ENCODE measurements around the gene PAAF1. TPM values are rescaled to one million over a fixed set of nuclear protein-coding genes. Genes with fewer than 3 reads are reported as not detected.
"Not testable (repeated sequence)": the region's sequence is repeated elsewhere in the genome, so short reads cannot be mapped to it uniquely, and the experiment has no call there.

The PAAF1 gene
- total RNA-seq, 1 experiment from 2014 or later, result 13.9 TPM

- DNase-seq (ENCODE audit: low read depth), result not testable (repeated sequence)
These were observed 3.6 kb downstream of the PAAF1 start for GRCh38 chr11:73880449-73880848.

- no peak for DNase-seq (ENCODE audit: low read depth)
These were observed 7.1 kb downstream of the PAAF1 start for GRCh38 chr11:73883856-73884255.

GRCh38 chr11:73888244-73888643, 11.4 kb downstream of the PAAF1 start:
- no peak for DNase-seq (ENCODE audit: low read depth)

- DNase-seq (ENCODE audit: low read depth), result no peak
These were observed 12.2 kb downstream of the PAAF1 start for GRCh38 chr11:73889019-73889418.

- DNase-seq (ENCODE audit: low read depth), result no peak
These were observed 12.7 kb downstream of the PAAF1 start for GRCh38 chr11:73889536-73889935.

- DNase-seq (ENCODE audit: low read depth), result no peak
These were observed 16.2 kb downstream of the PAAF1 start for GRCh38 chr11:73893041-73893440.

GRCh38 chr11:73894725-73895335, 18.0 kb downstream of the PAAF1 start:
- DNase-seq (ENCODE audit: low read depth), result no peak

- no peak for DNase-seq (ENCODE audit: low read depth)
These were observed 25.5 kb downstream of the PAAF1 start for GRCh38 chr11:73902303-73902702.

GRCh38 chr11:73907191-73907590, 30.4 kb downstream of the PAAF1 start:
- peak; percentile 46 for DNase-seq (ENCODE audit: low read depth)

GRCh38 chr11:73912026-73912425, 35.2 kb downstream of the PAAF1 start:
- no peak for DNase-seq (ENCODE audit: low read depth)

GRCh38 chr11:73913472-73913871, 36.7 kb downstream of the PAAF1 start:
- no peak for DNase-seq (ENCODE audit: low read depth)

- DNase-seq (ENCODE audit: low read depth), result no peak
These were observed 37.5 kb downstream of the PAAF1 start for GRCh38 chr11:73914284-73914683.

GRCh38 chr11:73916435-73916834, 39.6 kb downstream of the PAAF1 start:
- DNase-seq (ENCODE audit: low read depth), result no peak

- DNase-seq (ENCODE audit: low read depth), result no peak
These were observed 44.4 kb downstream of the PAAF1 start for GRCh38 chr11:73921180-73921579.

GRCh38 chr11:73929388-73929787, 52.6 kb downstream of the PAAF1 start:
- DNase-seq (ENCODE audit: low read depth), result no peak

- DNase-seq (ENCODE audit: low read depth), result peak; percentile 43
These were observed 54.3 kb downstream of the PAAF1 start for GRCh38 chr11:73931039-73931645.

GRCh38 chr11:73931951-73932350, 55.2 kb downstream of the PAAF1 start:
- DNase-seq (ENCODE audit: low read depth), result no peak

- no peak for DNase-seq (ENCODE audit: low read depth)
These were observed 56.0 kb downstream of the PAAF1 start for GRCh38 chr11:73932781-73933180.

GRCh38 chr11:73936047-73936446, 59.2 kb downstream of the PAAF1 start:
- not testable (repeated sequence) for DNase-seq (ENCODE audit: low read depth)

- peak; percentile 21 for DNase-seq (ENCODE audit: low read depth)
These were observed 62.3 kb downstream of the PAAF1 start for GRCh38 chr11:73939096-73939495.

GRCh38 chr11:73940801-73941570, 64.2 kb downstream of the PAAF1 start:
- no peak for DNase-seq (ENCODE audit: low read depth)

GRCh38 chr11:73942010-73942409, 65.2 kb downstream of the PAAF1 start:
- DNase-seq (ENCODE audit: low read depth), result no peak

GRCh38 chr11:73944085-73944484, 67.3 kb downstream of the PAAF1 start:
- no peak for DNase-seq (ENCODE audit: low read depth)

Measured in Daoy (cell line).